Activated T-helper 9 cell treated with anti-CD3 and anti-CD28 coated beads, Interleukin-2, amount 50 U/mL, for 16 hours (primary cell): ENCODE data around the gene C10orf53.

Experiments
- DNase-seq: peaks from one replicate; pipeline ENCODE4 v3.0.0-alpha.2; 2020; ENCODE audit warnings: low read depth

The C10orf53 gene

GRCh38 chr10:49679480-49679893 lies at the start of gene C10orf53:
TSS of gene C10orf53 (plus strand) at chr10:49679651. CDS start at chr10:49679698, 47 bp downstream.
- no peak for DNase-seq

- no peak for DNase-seq
Measured at GRCh38 chr10:49631975-49632374, 47.5 kb upstream of the C10orf53 start.

- DNase-seq: no peak
Measured at GRCh38 chr10:49632406-49633317, 46.8 kb upstream of the C10orf53 start.

GRCh38 chr10:49633327-49634068 lies 46.0 kb upstream of the C10orf53 start:
- DNase-seq: no peak

GRCh38 chr10:49634069-49634660 lies 45.3 kb upstream of the C10orf53 start:
- no peak for DNase-seq

GRCh38 chr10:49642311-49642710 lies 37.1 kb upstream of the C10orf53 start:
- DNase-seq: no peak

GRCh38 chr10:49643241-49644034 lies 36.0 kb upstream of the C10orf53 start:
- DNase-seq: no peak

GRCh38 chr10:49644035-49644646 lies 35.3 kb upstream of the C10orf53 start:
- DNase-seq: no peak

GRCh38 chr10:49645417-49645816 lies 34.0 kb upstream of the C10orf53 start:
- DNase-seq: no peak

- DNase-seq: no peak
Measured at GRCh38 chr10:49645871-49646870, 33.3 kb upstream of the C10orf53 start.

GRCh38 chr10:49647554-49647953 lies 31.9 kb upstream of the C10orf53 start:
- no peak for DNase-seq

GRCh38 chr10:49647985-49648795 lies 31.3 kb upstream of the C10orf53 start:
- no peak for DNase-seq

- no peak for DNase-seq
Measured at GRCh38 chr10:49649294-49649693, 30.2 kb upstream of the C10orf53 start.

- no peak for DNase-seq
Measured at GRCh38 chr10:49649936-49650723, 29.3 kb upstream of the C10orf53 start.

- no peak for DNase-seq
Measured at GRCh38 chr10:49650724-49651034, 28.8 kb upstream of the C10orf53 start.

- DNase-seq: no peak
Measured at GRCh38 chr10:49651039-49651835, 28.2 kb upstream of the C10orf53 start.

GRCh38 chr10:49651917-49652316 lies 27.5 kb upstream of the C10orf53 start:
- no peak for DNase-seq
